Tibial nerve (tissue), 4 donors: ENCODE data around the gene P3H3.

Source experiments
- EP300 ChIP-seq, 2 donors: sonication (generic); formaldehyde crosslinking; IDR thresholded peaks; one replicate each; pipeline ENCODE4 v1.6.1; 2017; ENCODE audit warnings: antibody characterized with exemption in 2 of 2, mild to moderate bottlenecking in 1 of 2
- TF ChIP-seq, protein P1 (sequence below), 5 experiments: fragments of 200-600 bp in 3 of 5; fragments of 450-650 bp in 2 of 5; sonication (generic) in 3 of 5; IDR thresholded peaks; one replicate each; pipeline ENCODE4 v1.5.1; 2016 to 2019; ENCODE audit warnings: antibody characterized with exemption in 5 of 5, mild to moderate bottlenecking in 3 of 5, moderate library complexity in 2 of 5

DNA sequence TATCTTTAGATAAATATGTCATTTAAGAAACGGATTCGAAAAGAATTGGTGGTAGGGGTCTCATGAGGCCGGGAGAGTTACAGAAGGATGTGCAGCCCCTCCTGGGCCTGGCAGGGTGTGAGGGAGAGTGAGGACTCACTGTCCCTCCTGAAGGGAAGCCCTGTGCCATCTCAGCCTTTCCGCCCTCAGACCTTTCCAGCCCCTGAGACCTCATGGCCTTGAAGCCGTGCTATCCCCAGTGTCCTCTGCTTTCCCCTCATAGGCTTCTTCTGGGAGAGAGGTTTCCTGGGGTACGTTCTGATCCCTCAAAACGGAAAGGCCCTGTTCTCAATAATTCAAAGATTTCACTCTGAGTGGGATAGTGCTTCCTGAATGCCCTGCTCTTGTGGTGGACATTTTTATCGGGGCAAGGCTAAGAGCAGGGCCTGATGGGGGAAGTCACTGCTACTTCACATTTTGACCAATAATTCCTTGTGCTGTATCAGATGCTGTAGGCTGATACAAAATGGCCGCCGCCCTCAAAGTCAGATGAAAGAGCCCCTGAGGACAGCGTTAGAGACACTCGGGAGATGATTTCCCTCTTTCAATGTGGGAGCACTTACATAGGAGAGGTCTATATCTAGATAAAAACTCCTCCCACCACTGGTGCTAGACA is 37.6 kb upstream of the P3H3 start:
- TF ChIP-seq, protein P1, sequence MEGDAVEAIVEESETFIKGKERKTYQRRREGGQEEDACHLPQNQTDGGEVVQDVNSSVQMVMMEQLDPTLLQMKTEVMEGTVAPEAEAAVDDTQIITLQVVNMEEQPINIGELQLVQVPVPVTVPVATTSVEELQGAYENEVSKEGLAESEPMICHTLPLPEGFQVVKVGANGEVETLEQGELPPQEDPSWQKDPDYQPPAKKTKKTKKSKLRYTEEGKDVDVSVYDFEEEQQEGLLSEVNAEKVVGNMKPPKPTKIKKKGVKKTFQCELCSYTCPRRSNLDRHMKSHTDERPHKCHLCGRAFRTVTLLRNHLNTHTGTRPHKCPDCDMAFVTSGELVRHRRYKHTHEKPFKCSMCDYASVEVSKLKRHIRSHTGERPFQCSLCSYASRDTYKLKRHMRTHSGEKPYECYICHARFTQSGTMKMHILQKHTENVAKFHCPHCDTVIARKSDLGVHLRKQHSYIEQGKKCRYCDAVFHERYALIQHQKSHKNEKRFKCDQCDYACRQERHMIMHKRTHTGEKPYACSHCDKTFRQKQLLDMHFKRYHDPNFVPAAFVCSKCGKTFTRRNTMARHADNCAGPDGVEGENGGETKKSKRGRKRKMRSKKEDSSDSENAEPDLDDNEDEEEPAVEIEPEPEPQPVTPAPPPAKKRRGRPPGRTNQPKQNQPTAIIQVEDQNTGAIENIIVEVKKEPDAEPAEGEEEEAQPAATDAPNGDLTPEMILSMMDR (IDR thresholded peaks at IDR 0.05): no peak
- no peak for TF ChIP-seq EP300 (IDR thresholded peaks at IDR 0.05)
